WTC11 (cell line): ENCODE measurements around the gene CBY3.

Experiments used
- CREB1 ChIP-seq: sonication (generic); formaldehyde crosslinking; IDR thresholded peaks from 2 replicates; pipeline ENCODE4 v1.8.0; 2023; ENCODE audit warnings: mild to moderate bottlenecking, missing genetic modification reagents
- CTCF ChIP-seq: fragments of 200-600 bp; IDR thresholded peaks from 2 replicates; pipeline ENCODE4 v1.8.0; 2022; ENCODE audit warnings: antibody characterized with exemption
- ELF4 ChIP-seq: sonication (generic); formaldehyde crosslinking; IDR thresholded peaks from 2 replicates; pipeline ENCODE4 v1.8.1; 2022; ENCODE audit warnings: low read depth, mild to moderate bottlenecking, moderate library complexity, missing genetic modification reagents
- ETV6 ChIP-seq: sonication (generic); formaldehyde crosslinking; IDR thresholded peaks from 2 replicates; pipeline ENCODE4 v1.8.1; 2022; ENCODE audit warnings: mild to moderate bottlenecking, missing genetic modification reagents
- FOXJ3 ChIP-seq: sonication (generic); formaldehyde crosslinking; IDR thresholded peaks from 2 replicates; pipeline ENCODE4 v1.9.0; 2021; ENCODE audit warnings: missing genetic modification reagents, mild to moderate bottlenecking, borderline replicate concordance
- FOXK1 ChIP-seq: sonication (generic); formaldehyde crosslinking; IDR thresholded peaks from 2 replicates; pipeline ENCODE4 v1.8.0; 2022; ENCODE audit warnings: mild to moderate bottlenecking, moderate library complexity, missing genetic modification reagents
- GABPB1 ChIP-seq: sonication (generic); formaldehyde crosslinking; IDR thresholded peaks from 2 replicates; pipeline ENCODE4 v1.8.1; 2023; ENCODE audit warnings: mild to moderate bottlenecking, missing genetic modification reagents
- NR1H2 ChIP-seq: sonication (generic); formaldehyde crosslinking; IDR thresholded peaks from 2 replicates; pipeline ENCODE4 v1.9.0; 2021; ENCODE audit warnings: mild to moderate bottlenecking, moderate library complexity, missing genetic modification reagents
- RELA ChIP-seq: sonication (generic); formaldehyde crosslinking; IDR thresholded peaks from 2 replicates; pipeline ENCODE4 v1.8.1; 2022; ENCODE audit warnings: missing genetic modification reagents, mild to moderate bottlenecking, borderline replicate concordance
- SOX15 ChIP-seq: fragments of 250-450 bp; sonication (Bioruptor Pico); IDR thresholded peaks from 2 replicates; pipeline ENCODE4 v1.9.0; 2021; ENCODE audit warnings: mild to moderate bottlenecking
- TEAD4 ChIP-seq: sonication (generic); formaldehyde crosslinking; IDR thresholded peaks from 2 replicates; pipeline ENCODE4 v1.8.0; 2022; ENCODE audit warnings: mild to moderate bottlenecking, missing genetic modification reagents
- ZNF263 ChIP-seq: sonication (generic); formaldehyde crosslinking; IDR thresholded peaks from 2 replicates; pipeline ENCODE4 v1.8.1; 2022; ENCODE audit warnings: low read depth, mild to moderate bottlenecking, moderate library complexity, missing genetic modification reagents
- TF ChIP-seq, protein P1 (sequence below): sonication (generic); formaldehyde crosslinking; IDR thresholded peaks from 2 replicates; pipeline ENCODE4 v1.8.0; 2022; ENCODE audit warnings: mild to moderate bottlenecking, missing genetic modification reagents
- TF ChIP-seq, protein P2 (sequence below): sonication (generic); formaldehyde crosslinking; IDR thresholded peaks from 2 replicates; pipeline ENCODE4 v1.8.0; 2022; ENCODE audit warnings: mild to moderate bottlenecking, missing genetic modification reagents

GRCh38 chr5:179696603-179697002 lies 15.8 kb upstream of the CBY3 start:
- TF ChIP-seq CTCF, result no peak
- TF ChIP-seq CREB1 (CRISPR knock-in tag), result no peak
- TF ChIP-seq, protein P1, sequence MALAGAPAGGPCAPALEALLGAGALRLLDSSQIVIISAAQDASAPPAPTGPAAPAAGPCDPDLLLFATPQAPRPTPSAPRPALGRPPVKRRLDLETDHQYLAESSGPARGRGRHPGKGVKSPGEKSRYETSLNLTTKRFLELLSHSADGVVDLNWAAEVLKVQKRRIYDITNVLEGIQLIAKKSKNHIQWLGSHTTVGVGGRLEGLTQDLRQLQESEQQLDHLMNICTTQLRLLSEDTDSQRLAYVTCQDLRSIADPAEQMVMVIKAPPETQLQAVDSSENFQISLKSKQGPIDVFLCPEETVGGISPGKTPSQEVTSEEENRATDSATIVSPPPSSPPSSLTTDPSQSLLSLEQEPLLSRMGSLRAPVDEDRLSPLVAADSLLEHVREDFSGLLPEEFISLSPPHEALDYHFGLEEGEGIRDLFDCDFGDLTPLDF (CRISPR knock-in tag), result no peak
- TF ChIP-seq FOXK1 (CRISPR knock-in tag), result no peak
- no peak for TF ChIP-seq FOXJ3 (CRISPR knock-in tag)
- TF ChIP-seq SOX15 (CRISPR knock-in tag), result no peak
- TF ChIP-seq RELA (CRISPR knock-in tag), result no peak
- no peak for TF ChIP-seq GABPB1
- no peak for TF ChIP-seq TEAD4 (CRISPR knock-in tag)
- TF ChIP-seq, protein P2, sequence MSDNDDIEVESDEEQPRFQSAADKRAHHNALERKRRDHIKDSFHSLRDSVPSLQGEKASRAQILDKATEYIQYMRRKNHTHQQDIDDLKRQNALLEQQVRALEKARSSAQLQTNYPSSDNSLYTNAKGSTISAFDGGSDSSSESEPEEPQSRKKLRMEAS, result no peak
- no peak for TF ChIP-seq ELF4 (CRISPR knock-in tag)
- no peak for TF ChIP-seq ETV6
- TF ChIP-seq NR1H2 (CRISPR knock-in tag), result no peak
- TF ChIP-seq ZNF263 (CRISPR knock-in tag), result no peak
